GM12873 (cell line): ENCODE results near the gene SAG.

Experiments
- TF ChIP-seq, protein P1 (sequence below): IDR thresholded peaks from 2 replicates; pipeline ENCODE4 v1.5.1; 2012; ENCODE audit warnings: low read depth, mild to moderate bottlenecking, moderate library complexity, low read length, control low read depth; ENCODE audit not compliant: insufficient read depth; ENCODE audit errors: missing control alignments

SAG gene

DNA sequence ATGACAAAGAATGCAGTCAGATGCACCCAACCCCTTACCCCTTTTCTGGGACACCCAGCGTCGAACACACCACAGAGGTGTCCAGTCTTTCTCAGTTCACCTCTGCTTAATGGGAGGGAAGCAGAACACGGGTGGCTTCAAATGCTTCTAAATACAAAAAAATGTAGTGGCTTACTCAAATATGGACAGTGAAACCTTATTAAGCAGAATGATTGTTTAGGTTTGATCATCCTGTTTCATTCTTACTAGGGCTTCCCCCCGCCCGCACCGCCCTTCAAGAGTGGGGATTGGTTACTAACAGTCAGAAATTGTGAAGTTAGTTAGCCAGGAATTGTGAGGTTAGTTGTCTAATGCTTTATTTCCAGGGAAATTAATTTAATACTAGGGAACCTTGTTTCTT, 34.5 kb upstream of the SAG start:
- TF ChIP-seq, protein P1, sequence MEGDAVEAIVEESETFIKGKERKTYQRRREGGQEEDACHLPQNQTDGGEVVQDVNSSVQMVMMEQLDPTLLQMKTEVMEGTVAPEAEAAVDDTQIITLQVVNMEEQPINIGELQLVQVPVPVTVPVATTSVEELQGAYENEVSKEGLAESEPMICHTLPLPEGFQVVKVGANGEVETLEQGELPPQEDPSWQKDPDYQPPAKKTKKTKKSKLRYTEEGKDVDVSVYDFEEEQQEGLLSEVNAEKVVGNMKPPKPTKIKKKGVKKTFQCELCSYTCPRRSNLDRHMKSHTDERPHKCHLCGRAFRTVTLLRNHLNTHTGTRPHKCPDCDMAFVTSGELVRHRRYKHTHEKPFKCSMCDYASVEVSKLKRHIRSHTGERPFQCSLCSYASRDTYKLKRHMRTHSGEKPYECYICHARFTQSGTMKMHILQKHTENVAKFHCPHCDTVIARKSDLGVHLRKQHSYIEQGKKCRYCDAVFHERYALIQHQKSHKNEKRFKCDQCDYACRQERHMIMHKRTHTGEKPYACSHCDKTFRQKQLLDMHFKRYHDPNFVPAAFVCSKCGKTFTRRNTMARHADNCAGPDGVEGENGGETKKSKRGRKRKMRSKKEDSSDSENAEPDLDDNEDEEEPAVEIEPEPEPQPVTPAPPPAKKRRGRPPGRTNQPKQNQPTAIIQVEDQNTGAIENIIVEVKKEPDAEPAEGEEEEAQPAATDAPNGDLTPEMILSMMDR, result no peak

DNA sequence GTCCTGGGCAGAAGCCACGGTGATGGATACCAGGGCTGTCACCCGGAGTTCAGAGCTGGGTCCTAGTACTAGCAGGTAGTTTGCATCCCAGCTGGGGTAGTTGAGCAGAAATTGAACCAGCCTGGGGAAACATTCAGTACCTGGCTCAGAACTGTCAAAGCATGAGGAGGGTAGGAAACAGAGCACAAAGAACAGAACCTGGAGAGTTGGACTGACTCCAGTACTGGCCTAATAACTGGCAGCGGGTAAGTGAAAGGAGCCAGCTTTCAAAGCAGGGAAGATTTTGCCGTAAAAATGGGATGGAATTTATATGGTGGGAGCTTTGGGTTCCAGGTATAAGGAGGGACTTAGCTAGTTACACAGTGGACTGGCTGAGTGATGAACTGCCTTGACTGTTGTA, 32.4 kb upstream of the SAG start:
- TF ChIP-seq, protein P1, result no peak

DNA sequence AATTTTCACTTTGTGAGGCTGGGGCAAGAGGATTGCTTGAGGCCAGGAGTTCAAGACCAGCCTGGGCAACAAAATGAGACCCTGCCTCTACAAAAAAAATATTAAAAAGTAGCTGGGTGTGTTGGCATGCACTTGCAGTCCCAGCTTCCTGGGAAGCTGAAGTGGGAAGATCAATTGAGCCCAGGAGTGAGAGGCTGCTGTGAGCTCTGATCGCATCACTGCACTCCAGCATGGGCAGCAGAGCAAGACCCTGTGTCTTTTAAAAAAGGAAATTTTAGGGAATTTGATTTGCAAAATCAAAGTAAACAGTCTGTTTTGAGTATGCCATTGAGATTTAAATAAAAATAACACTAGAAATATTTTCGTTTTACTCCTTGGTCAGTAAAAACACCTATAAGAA, 28.7 kb upstream of the SAG start:
- TF ChIP-seq, protein P1, result no peak

DNA sequence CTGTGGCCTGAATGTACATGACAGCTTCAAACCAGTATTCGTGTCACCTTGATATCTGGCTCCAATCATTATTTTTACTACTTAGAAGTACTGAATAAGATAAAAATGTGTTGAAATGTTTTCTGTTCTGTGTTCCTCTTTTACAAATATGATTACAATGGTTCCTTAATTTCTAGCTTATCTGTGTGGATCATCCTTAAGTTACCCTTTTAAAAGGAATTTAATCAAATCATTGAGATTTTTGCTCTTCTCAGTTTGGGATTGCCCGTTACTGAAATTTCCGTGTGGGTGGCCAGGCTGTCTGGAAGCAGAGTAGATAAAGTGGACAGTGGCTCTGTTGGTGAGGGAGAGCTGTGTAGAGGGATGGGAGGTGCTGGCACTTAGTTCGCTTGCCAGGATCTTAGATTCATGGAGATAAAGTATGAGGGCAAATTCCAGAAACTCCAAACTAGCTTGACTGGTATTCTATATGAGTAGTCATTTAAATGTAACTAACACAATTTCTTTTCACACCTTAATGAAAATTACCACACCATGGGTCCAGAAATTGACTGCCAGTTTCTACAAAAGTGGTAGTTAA, 27.4 kb upstream of the SAG start:
- TF ChIP-seq, protein P1, result no peak

DNA sequence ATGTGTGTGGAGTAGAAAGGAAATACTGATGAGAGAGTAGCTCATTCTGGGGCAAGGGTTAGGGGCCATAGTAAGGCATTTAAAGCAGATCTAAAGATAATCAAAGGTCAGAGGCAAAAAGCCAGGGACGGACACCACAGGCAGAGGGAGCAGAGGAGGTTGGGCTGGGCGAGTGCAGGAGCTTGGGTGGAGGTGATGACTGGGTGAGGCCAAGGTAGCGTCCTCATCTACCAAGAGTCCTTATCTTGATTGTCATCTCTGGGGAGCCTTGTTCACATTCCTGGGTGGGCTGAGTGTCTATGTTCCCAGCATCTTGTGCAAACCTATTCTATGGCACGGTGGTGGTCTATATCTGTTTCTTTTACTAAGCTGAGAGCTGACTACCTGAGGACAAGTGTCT, 26.1 kb upstream of the SAG start:
- TF ChIP-seq, protein P1, result no peak

DNA sequence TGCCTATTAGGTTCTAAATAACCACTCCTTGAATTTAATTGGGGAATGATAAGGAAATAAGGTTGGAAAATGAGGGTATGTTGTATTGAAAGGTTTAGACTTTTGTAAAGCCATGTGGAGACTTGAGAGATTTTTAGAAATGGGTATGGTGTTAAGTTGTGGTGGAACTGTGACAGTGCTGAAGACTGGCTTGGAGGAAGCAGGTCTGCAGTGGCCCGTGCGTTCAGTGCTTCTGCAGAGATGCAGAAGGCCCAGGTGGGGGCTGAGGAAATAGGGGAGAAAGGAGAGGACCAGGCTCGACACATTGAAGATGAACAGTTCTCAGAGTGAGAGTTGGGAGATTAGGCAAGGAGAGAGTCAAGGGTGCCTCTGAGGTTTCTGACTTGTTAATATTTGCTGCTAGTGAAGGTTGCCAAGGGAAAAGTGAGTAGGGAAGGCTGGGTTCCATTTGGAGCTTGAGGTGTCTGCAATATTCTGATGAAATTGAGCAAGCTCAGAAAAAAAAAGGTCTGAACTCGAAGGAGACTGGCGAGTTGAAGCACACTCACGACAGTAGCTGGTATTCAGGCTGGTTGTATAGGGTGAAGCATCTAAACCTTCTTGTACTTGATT, 25.5 kb upstream of the SAG start:
- TF ChIP-seq, protein P1, result no peak

DNA sequence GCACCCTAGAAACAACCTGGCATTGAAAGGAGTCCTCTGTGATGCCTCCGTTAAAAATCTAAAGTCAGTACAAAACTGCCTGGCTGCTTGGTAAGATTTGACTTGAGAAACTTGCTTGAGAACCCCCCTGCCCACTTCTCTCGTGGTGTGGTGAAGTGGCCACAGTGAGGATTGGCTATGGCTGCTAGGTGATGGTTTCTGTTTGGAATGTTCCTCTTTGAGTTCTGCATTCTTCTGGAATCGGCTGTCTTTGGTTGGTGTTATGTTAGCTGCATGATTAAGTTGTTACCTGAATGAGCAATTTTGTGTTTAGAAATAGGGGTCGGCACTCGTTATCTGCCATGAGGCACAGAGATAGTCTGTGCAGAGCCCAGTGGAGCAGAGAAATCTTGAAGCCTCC, 21.7 kb upstream of the SAG start:
- TF ChIP-seq, protein P1, result no peak
